ENCODE results near the gene CC2D2A.

Gene CC2D2A

DNA sequence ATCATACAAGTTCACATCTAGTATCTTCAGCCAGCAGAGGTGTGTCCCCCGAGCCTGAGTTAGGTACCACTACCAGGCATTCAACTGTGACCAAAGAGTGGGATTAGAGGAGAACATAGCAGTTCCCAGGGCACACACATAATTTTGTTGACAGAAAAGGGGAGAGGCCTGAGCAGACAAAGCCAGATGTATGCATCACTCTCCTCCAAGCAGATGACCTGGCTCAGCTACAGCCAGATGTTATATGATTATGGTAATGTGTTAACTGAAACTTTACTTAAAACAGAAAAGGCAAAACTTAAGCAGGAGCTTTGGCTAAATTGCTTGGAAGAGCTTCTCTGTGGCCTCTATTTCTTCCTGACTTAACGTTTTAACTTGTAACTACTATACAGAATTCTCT, 88.9 kb downstream of the CC2D2A start:
- DNase-seq (ENCODE audit: low read depth) = no peak
- TF ChIP-seq, protein P1, sequence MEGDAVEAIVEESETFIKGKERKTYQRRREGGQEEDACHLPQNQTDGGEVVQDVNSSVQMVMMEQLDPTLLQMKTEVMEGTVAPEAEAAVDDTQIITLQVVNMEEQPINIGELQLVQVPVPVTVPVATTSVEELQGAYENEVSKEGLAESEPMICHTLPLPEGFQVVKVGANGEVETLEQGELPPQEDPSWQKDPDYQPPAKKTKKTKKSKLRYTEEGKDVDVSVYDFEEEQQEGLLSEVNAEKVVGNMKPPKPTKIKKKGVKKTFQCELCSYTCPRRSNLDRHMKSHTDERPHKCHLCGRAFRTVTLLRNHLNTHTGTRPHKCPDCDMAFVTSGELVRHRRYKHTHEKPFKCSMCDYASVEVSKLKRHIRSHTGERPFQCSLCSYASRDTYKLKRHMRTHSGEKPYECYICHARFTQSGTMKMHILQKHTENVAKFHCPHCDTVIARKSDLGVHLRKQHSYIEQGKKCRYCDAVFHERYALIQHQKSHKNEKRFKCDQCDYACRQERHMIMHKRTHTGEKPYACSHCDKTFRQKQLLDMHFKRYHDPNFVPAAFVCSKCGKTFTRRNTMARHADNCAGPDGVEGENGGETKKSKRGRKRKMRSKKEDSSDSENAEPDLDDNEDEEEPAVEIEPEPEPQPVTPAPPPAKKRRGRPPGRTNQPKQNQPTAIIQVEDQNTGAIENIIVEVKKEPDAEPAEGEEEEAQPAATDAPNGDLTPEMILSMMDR (IDR thresholded peaks at IDR 0.05; ENCODE audit: low read length, missing control alignments) = no peak
- H3K4me3 ChIP-seq (replicated peaks; ENCODE audit: low read depth, low read length) = no peak overlapping the region

DNA sequence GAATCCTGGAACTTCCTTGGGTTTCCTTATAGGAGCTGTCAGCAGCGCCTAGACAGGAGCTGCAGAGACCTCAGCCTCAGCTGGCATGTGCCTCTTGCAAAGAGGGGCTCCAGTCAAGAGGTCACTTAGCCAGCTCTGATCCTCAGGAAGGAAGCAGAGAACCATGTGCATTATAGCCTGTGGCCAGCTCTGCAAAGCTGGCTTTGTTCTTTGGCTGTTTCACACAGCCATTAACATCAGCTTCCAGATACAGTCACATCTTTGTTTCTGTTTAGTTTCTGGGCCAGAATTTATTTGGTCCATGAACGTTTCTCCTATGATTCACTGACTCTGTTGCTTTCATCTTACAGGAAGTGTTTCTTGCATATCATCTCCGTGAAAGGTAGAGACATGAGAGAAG, 92.4 kb downstream of the CC2D2A start:
- no peak for DNase-seq (ENCODE audit: low read depth)
- no peak overlapping the region for H3K4me3 ChIP-seq (replicated peaks; ENCODE audit: low read depth, low read length)
- TF ChIP-seq, protein P1 (IDR thresholded peaks at IDR 0.05; ENCODE audit: low read length, missing control alignments) = no peak

DNA sequence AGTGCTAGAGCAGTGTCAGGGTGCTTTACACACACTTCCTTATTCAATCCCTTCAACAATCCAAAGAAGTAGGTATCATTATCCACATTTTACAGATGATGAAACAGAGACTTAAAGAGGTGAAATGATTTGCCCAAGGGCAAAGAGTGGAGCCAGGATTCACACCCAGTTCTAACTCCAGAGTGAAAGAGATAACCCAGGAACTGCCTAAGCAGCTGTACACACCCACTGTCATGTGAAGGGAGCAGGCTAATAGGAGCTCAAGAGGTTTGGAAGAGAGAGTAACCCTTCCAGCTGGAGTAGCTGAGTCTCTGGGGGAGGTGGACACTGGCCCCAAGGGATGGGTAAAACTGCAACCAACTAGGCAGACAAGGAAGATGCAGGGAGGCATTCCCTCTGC, 92.9 kb downstream of the CC2D2A start:
- TF ChIP-seq, protein P1 (IDR thresholded peaks at IDR 0.05; ENCODE audit: low read length, missing control alignments) = no peak
- no peak overlapping the region for H3K4me3 ChIP-seq (replicated peaks; ENCODE audit: low read depth, low read length)
- DNase-seq (ENCODE audit: low read depth) = no peak

DNA sequence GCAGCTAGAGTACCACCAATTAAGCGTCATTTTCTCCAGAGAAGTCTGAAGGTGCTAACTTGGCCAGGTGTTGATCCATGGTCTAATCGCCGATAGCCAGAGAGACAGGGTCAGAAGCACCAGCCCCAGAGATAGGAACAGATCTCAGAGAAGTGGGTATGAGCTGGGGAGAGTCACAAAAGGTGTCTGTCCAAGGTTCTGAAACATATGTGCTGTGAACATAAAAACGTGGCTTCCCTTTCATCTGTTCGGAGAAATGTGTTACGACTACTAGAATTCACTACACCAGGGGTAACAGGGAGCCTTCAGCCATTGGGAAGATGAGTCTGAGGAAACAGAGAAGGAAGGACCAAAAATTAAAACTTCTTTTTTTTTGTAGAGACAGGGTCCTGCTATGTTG, 94.2 kb downstream of the CC2D2A start:
- no peak overlapping the region for H3K4me3 ChIP-seq (replicated peaks; ENCODE audit: low read depth, low read length)
- no peak for DNase-seq (ENCODE audit: low read depth)
- TF ChIP-seq, protein P1 (IDR thresholded peaks at IDR 0.05; ENCODE audit: low read length, missing control alignments) = no peak

DNA sequence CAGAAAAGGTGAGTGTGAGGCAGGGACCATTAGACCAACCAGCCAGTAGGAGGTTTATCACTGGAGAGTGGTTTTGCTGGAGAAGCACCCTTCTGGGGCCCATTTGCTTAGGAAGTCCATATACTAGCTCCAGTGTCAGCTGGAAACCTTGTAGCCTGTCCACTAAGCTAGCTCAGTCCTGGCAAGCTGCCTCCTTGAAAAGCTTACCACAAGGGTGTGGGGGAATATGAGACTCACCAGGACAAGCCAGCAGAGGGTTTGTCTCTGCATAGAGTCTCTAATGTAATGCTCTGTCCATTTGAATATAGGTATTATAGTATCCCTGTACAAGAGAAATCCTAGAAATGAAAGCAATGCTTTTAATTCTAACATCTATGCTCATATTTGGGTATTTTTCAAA, 99.1 kb downstream of the CC2D2A start:
- H3K4me3 ChIP-seq (replicated peaks; ENCODE audit: low read depth, low read length) = no peak overlapping the region
- TF ChIP-seq, protein P1 (IDR thresholded peaks at IDR 0.05; ENCODE audit: low read length, missing control alignments) = no peak
- no peak for DNase-seq (ENCODE audit: low read depth)

DNA sequence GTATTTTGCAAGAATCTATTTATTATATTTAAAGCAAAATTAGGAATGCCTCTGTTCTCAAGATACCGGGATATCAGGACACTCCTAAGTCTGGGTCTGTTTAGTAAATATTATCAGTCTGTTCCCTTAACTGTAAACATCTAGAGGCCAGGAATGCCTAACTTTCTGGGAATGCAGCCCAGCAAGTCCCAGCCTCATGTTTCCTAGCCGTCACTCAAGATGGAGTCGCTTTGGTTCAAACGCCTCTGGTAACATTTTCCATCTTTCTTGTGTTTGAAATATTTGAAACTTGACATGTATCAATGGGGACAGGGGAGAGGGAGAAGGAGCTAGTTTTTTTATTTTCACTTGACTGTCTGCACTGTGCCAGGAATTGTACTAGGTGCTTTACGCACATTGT, 100.1 kb downstream of the CC2D2A start:
- no peak overlapping the region for H3K4me3 ChIP-seq (replicated peaks; ENCODE audit: low read depth, low read length)
- TF ChIP-seq, protein P1 (IDR thresholded peaks at IDR 0.05; ENCODE audit: low read length, missing control alignments) = no peak
- DNase-seq (ENCODE audit: low read depth) = no peak

DNA sequence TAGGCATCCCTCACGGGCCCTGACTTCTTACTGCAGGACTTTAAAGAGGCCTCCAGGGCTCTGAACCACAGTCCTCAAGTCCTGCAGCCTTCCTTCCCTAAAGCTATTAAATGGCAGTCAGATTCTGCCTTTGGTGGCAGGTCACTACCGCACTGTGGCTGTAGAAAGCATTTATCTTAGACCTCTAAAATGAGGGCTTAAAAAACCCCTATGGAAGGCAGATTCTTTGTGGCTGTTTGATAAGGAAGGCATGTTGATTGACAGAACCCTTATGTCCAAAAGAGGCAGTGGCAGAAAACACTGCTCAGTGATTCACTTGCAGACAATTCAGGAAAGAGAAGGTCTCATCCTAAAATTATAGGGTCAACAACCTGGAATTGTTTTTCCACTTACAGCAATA, 106.3 kb downstream of the CC2D2A start:
- no peak for DNase-seq (ENCODE audit: low read depth)
- TF ChIP-seq, protein P1 (IDR thresholded peaks at IDR 0.05; ENCODE audit: low read length, missing control alignments) = no peak
- H3K4me3 ChIP-seq (replicated peaks; ENCODE audit: low read depth, low read length) = no peak overlapping the region
